ENCODE results near the gene FMO4.

FMO4 gene, protein sequence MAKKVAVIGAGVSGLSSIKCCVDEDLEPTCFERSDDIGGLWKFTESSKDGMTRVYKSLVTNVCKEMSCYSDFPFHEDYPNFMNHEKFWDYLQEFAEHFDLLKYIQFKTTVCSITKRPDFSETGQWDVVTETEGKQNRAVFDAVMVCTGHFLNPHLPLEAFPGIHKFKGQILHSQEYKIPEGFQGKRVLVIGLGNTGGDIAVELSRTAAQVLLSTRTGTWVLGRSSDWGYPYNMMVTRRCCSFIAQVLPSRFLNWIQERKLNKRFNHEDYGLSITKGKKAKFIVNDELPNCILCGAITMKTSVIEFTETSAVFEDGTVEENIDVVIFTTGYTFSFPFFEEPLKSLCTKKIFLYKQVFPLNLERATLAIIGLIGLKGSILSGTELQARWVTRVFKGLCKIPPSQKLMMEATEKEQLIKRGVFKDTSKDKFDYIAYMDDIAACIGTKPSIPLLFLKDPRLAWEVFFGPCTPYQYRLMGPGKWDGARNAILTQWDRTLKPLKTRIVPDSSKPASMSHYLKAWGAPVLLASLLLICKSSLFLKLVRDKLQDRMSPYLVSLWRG

DNA sequence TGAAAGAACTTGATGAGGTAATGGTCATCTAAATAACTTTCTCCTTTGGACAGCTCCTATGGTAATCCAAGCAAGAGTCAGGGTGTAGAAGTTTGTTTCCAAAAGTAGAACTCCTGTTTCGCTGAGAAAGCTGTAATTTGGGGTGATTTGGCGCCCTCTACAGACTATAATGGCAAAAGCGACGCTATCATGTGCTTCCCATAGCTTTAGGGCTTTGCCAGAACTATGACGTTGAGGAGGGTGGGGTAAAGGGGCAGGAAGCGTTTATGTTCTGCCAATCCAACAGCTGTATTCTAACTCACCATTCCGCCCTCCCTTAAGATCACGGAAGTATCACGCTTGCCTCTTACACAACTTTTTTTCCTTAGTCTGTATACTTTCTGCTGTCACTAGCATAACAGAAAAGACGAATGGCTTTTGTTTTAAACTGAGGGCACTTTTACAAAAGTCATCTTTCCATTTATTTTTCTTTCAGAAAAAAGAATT, at the start of gene FMO4:
TSS of gene FMO4 (plus strand) at position 349 of the 486 bp plus-strand sequence. CDS start 5,643 bp downstream, outside the sequence.
- peak within 1 kb of the TSS; percentile 22; the same call in 1 of the 2 replicates for H3K27ac ChIP-seq
- TF ChIP-seq, protein P1, sequence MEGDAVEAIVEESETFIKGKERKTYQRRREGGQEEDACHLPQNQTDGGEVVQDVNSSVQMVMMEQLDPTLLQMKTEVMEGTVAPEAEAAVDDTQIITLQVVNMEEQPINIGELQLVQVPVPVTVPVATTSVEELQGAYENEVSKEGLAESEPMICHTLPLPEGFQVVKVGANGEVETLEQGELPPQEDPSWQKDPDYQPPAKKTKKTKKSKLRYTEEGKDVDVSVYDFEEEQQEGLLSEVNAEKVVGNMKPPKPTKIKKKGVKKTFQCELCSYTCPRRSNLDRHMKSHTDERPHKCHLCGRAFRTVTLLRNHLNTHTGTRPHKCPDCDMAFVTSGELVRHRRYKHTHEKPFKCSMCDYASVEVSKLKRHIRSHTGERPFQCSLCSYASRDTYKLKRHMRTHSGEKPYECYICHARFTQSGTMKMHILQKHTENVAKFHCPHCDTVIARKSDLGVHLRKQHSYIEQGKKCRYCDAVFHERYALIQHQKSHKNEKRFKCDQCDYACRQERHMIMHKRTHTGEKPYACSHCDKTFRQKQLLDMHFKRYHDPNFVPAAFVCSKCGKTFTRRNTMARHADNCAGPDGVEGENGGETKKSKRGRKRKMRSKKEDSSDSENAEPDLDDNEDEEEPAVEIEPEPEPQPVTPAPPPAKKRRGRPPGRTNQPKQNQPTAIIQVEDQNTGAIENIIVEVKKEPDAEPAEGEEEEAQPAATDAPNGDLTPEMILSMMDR (IDR thresholded peaks at IDR 0.05) = peak; percentile 97
- TF ChIP-seq ZFX (IDR thresholded peaks at IDR 0.05; ENCODE audit: borderline replicate concordance) = no peak

DNA sequence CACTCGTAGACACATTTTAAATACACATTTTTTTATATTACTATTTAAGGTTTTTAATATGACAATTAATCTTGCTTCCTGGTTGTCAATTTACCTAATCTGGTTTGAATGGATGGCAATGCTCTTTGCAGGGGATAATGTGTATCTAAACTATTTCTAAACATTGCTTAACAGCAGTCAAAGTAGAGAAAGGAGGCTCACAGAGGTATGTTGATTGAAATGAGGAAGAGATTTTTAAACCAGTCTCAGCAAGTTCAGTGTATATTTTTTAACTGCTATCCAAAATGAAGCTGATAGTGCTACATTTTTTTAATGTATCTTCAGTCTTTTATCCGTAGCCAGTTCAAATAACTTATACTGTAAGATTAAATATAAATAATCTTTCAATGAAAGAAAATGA, 48.3 kb upstream of the FMO4 start:
- H3K27ac ChIP-seq = no peak overlapping the region

DNA sequence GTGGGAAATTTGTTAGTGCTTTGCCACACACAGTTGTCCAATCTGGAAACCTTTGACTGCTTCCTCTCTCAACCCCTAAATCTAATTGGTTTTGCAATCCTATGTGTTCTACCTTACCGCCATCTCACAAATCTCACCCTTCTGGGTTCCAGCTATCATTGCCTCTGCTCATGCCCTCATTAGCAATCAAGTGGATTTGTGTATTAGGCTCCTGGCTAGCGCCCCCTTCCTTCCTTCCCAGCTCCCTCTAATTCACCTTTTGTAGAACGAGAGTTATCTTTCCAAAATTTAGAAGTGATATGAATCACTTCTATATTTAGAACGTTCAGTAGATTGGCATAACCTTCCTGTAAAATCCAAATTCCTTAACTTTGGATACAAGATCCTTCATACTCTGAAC, 47.1 kb upstream of the FMO4 start:
- TF ChIP-seq, protein P1 (IDR thresholded peaks at IDR 0.05) = no peak
- TF ChIP-seq ZFX (IDR thresholded peaks at IDR 0.05; ENCODE audit: borderline replicate concordance) = no peak
- no peak overlapping the region for H3K27ac ChIP-seq

More for the DNA sequence above, 48.3 kb upstream of the FMO4 start:
- TF ChIP-seq, protein P1 (IDR thresholded peaks at IDR 0.05) = no peak
- TF ChIP-seq ZFX (IDR thresholded peaks at IDR 0.05; ENCODE audit: borderline replicate concordance) = no peak

DNA sequence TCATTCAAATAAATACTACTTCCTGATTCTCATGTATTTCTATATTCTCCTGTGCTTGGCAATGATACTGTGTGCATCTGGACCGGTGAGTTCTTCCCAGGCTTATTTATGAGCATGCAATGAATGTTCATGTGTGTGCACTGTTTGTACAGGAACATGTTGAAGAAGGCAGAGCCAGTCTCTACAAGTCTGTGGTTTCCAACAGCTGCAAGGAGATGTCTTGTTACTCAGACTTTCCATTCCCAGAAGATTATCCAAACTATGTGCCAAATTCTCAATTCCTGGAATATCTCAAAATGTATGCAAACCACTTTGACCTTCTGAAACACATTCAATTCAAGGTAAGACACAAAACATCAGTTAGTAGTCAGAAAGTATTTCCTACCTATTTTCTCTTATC, 46.6 kb upstream of the FMO4 start:
- H3K27ac ChIP-seq = no peak overlapping the region
- TF ChIP-seq, protein P1 (IDR thresholded peaks at IDR 0.05) = no peak
- TF ChIP-seq ZFX (IDR thresholded peaks at IDR 0.05; ENCODE audit: borderline replicate concordance) = no peak

DNA sequence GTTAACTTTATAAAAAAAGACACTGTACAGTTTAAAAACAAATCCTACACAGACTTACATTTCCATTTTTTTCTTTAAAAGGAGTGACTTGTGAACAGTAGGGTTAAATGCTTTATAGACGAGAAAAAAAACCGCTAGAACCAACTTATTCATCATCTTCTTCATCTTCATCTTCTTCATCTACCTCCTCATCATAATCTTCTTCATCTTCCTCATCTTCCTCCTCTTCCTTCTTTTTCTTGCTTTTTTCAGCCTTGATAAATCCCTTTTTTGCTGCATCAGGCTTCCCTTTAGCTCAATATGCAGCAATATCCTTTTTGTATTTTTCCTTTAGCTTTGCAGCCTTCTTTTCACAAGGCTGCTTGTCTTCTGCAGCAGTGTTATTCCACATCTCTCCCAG, 43.2 kb upstream of the FMO4 start:
- TF ChIP-seq ZFX (IDR thresholded peaks at IDR 0.05; ENCODE audit: borderline replicate concordance) = no peak
- TF ChIP-seq, protein P1 (IDR thresholded peaks at IDR 0.05) = no peak
- H3K27ac ChIP-seq = no peak overlapping the region

DNA sequence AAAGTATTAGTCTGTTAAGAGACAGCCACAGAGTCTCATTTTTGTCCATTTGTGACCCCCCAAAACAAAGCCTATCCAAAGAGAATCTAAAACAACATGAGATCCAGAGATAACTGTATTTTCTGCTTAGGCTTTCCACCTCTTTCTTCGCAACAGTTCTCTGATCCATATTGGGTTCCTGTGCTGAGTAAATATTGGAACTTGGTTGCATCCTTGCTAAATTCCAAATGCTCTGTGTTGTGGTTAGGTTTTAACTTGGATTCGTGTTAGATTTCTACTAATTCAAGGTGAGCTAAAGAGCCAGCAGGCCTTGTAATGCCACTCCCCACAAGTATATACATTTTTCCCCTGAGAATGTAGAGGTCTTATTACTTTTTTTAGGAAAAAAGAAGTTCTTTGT, 36.4 kb upstream of the FMO4 start:
- H3K27ac ChIP-seq = no peak overlapping the region
- TF ChIP-seq, protein P1 (IDR thresholded peaks at IDR 0.05) = no peak
- TF ChIP-seq ZFX (IDR thresholded peaks at IDR 0.05; ENCODE audit: borderline replicate concordance) = no peak

DNA sequence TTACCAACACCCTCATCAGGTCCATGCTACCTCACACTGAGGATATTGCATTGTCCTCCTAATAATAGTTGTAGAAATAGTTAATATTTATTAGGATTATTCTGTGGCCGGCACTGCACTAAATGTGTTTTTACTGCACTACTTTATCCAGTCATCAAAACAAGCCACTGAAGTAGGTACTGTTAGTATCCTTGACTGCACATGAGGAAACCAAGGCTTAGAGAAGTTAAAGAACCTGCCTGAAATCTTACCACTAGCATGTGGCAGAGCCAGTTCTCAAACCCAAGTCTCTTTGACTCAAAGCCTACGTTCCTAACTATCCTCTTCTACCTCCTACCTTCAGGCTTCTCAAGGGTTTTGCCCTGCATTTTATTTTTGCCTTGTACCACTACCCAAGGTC, 34.7 kb upstream of the FMO4 start:
- no peak overlapping the region for H3K27ac ChIP-seq

More for the DNA sequence above, 34.7 kb upstream of the FMO4 start:
- TF ChIP-seq ZFX (IDR thresholded peaks at IDR 0.05; ENCODE audit: borderline replicate concordance) = no peak
- TF ChIP-seq, protein P1 (IDR thresholded peaks at IDR 0.05) = no peak
